GM19193 (cell line): ENCODE data around the gene CNTN4.

Source experiments
- POLR2A ChIP-seq: IDR thresholded peaks from 4 replicates; pipeline ENCODE4 v1.6.1; 2011; ENCODE audit not compliant: insufficient read depth, insufficient read length; ENCODE audit errors: extremely low read depth

Gene CNTN4

DNA sequence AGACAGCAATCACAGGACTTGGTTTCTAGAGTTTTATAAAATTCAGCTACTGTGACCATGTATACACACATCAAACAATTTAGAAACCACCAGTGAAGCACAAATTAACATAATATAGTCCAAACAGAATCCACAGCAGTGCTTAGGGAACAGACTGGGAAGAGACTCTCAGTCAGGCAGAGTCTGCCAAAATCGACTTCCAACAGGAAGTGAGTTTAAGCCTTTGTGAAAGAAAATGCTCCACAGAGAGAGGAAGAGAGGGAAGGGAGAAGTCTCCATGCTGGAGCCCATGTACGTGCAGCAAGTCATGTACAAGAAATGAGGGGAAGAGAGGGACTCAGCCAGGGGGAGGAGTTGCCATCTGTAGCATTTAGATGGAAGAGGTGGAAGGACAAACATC, 838.9 kb downstream of the CNTN4 start:
- no peak for TF ChIP-seq POLR2A

- TF ChIP-seq POLR2A = no peak
Observed at GRCh38 chr3:2938711-2939110, 840.0 kb downstream of the CNTN4 start.

GRCh38 chr3:2940062-2940461, 841.4 kb downstream of the CNTN4 start:
- TF ChIP-seq POLR2A = no peak

- no peak for TF ChIP-seq POLR2A
Observed at GRCh38 chr3:2944628-2945027, 846.0 kb downstream of the CNTN4 start.

DNA sequence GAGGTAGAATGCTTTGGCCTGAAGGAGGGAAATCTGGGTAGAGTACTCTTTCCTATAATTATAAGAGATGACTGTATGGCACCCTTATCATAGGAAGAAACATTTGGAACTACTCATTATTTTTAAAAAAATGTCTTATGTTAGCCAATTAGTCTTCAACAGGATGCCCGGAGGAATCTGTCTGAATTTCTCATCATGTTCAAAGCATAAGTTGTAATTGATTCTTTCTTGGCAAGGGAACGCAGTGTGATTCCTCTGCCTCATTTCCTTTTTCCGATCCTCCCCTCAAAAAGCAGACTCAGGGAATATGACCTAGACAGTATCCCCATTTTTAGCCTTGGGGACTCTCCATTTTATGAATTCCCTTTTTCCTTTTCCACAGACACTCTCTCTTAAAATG, 846.5 kb downstream of the CNTN4 start:
- TF ChIP-seq POLR2A = no peak

DNA sequence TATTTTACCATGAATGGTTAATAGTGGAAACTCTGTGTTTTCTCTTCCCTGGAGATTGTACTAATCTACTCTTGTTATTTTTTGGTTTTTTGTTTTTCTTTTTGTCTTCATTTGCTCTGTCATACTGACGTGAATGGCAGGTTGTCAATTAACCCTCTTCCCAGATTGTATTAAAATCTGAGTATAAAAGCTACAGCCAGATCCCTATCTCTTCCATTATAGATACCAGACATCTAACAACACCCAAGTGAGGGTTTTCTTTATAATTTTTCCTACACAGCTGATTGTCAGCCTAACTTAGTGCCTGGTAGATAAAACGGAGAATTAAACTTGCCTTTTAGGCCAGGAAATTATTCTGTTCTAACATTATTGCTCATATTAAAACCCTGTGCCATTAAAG, 848.9 kb downstream of the CNTN4 start:
- TF ChIP-seq POLR2A = no peak

GRCh38 chr3:2948882-2949281, 850.2 kb downstream of the CNTN4 start:
- TF ChIP-seq POLR2A = no peak

GRCh38 chr3:2950159-2950558, 851.5 kb downstream of the CNTN4 start:
- TF ChIP-seq POLR2A = no peak

GRCh38 chr3:2957115-2957514, 858.4 kb downstream of the CNTN4 start:
- TF ChIP-seq POLR2A = no peak

DNA sequence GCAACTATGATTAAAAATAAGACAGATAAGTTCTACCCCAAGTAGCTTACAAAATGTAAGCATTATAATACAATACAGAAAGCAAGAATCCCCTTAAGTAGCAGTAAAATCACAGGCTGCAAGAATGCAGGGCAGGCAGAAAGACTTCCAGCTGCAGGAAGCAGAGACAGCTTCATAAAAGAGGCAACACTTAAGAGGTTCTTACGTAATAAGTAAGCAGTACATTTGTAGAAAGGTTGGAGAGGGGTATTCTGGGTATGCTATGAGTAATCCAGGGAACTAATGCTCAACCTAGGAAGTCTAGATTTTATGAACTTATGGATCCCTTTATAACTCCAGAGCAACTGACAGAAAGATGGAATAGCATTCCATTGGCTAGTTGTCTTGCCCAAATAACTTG, 859.9 kb downstream of the CNTN4 start:
- TF ChIP-seq POLR2A = no peak

GRCh38 chr3:2961576-2961975, 862.9 kb downstream of the CNTN4 start:
- TF ChIP-seq POLR2A = no peak

DNA sequence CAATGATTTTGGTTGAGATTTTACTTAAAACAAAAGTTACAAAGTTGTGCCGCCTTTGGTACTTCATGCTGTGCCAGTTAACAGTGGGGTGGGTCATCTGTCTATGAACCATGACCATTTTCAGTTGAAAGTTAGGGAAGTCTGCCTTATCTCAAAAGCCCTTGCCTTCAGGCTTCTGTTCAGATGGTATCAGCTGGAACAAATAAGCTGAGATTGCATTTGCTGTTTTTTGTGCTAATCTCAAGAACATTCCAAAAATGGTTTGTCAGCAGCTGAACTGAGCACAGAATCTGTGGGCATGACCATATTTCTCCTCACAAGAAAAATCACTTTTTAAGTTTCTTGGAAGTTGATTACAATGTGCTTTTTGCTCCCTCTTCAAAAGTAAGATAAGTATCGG, 869.2 kb downstream of the CNTN4 start:
- TF ChIP-seq POLR2A = no peak

GRCh38 chr3:2968475-2968874, 869.8 kb downstream of the CNTN4 start:
- no peak for TF ChIP-seq POLR2A

- no peak for TF ChIP-seq POLR2A
Observed at GRCh38 chr3:2976212-2976611, 877.5 kb downstream of the CNTN4 start.

GRCh38 chr3:2976796-2977195, 878.1 kb downstream of the CNTN4 start:
- TF ChIP-seq POLR2A = no peak

DNA sequence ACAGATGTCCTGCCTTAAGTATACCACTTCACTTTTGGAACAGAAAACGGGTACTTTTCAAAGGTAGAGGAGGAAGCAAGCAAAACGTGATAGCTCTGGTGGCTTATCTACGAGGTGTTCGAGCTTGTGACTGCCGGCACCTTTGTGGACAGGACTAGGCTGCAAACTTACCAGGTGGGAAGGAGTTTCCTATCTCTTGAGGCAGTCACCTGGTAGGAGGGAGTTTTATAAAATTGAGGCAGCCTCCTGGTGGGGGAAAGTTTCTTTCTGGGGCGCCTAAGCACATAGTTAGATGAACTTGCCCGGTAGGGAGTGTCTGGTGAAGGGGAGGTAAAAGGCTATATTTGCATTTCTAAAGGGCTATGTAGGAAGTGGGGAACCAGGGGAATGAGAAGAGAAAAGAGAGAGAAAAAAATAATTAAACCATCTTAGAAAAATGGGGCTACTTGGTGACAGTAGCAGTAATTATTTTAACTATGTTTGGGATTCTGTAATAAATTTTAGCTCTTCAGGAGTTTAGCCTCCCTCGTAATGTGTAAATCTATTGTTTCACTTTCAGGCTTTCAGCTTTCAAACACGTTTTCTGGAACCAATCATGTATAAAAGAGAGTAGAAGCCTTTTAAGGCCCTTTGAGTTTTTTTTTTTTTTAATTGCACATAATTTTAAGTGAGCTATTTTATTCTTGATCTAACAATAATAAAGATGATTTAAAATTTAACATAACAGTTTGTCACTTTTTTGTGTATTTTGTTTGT, 880.5 kb downstream of the CNTN4 start:
- TF ChIP-seq POLR2A = no peak
